HEK293T (cell line): ENCODE data around the gene SCTR.

Experiments used
- FOXK2 ChIP-seq: fragments of 450-650 bp; IDR thresholded peaks from 2 replicates; pipeline ENCODE4 v1.6.1; 2016; ENCODE audit warnings: mild to moderate bottlenecking
- L3MBTL2 ChIP-seq: fragments of 450-650 bp; conservative IDR thresholded peaks from 2 replicates; pipeline ENCODE4 v1.6.1; 2016; ENCODE audit warnings: mild to moderate bottlenecking

DNA sequence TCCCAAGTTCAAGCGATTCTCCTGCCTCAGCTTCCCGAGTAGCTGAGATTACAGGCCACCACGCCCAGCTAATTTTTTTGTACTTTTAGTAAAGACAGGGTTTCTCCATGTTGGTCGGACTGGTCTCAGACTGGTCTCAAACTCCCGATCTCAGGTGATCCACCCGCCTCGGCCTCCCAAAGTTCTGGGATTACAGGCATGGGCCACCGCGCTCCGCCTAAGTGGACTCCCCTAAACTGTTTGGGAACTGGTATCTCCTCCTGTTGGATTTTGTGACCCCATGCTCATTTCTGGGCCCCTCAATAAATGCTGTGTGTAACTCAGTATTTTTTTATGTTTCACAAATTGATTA, 5.2 kb downstream of the SCTR start:
- no peak for TF ChIP-seq FOXK2
- TF ChIP-seq L3MBTL2, result no peak
